ENCODE results near the gene MCEE.
"Not testable (repeated sequence)": the region's sequence is repeated elsewhere in the genome, so short reads cannot be mapped to it uniquely, and the experiment has no call there.

DNA sequence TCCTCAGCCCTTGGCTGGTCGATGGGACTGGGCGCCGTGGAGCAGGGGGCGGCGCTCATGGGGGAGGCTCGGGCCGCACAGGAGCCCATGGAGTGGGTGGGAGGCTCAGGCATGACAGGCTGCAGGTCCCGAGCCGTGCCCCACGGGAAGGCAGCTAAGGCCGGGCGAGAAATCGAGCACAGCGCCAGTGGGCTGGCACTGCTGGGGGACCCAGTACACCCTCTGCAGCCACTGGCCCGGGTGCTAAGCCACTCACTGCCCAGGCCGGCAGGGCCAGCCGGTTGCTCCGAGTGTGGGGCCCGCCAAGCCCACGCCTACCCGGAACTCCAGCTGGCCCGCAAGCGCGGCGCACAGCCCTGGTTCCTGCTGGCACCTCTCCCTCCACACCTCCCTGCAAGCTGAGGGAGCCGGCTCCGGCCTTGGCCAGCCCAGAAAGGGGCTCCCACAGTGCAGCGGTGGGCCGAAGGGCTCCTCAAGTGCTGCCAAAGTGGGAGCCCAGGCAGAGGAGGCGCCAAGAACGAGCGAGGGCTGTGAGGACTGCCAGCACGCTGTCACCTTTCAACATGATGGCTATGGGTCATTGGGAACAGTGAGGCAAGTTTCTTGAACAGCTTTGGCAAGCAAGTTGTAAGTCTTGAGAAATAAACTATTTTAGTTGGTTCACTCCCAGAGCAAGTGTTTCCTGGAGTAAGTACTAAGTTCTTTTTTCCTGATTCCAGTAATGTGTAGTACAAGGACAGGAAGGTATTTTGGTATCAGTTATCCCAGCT is 37.4 kb downstream of the MCEE start:
- TF ChIP-seq, protein P1, sequence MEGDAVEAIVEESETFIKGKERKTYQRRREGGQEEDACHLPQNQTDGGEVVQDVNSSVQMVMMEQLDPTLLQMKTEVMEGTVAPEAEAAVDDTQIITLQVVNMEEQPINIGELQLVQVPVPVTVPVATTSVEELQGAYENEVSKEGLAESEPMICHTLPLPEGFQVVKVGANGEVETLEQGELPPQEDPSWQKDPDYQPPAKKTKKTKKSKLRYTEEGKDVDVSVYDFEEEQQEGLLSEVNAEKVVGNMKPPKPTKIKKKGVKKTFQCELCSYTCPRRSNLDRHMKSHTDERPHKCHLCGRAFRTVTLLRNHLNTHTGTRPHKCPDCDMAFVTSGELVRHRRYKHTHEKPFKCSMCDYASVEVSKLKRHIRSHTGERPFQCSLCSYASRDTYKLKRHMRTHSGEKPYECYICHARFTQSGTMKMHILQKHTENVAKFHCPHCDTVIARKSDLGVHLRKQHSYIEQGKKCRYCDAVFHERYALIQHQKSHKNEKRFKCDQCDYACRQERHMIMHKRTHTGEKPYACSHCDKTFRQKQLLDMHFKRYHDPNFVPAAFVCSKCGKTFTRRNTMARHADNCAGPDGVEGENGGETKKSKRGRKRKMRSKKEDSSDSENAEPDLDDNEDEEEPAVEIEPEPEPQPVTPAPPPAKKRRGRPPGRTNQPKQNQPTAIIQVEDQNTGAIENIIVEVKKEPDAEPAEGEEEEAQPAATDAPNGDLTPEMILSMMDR (conservative IDR thresholded peaks at IDR 0.05) = not testable (repeated sequence)
- not testable (repeated sequence) for TF ChIP-seq EZH2 (IDR thresholded peaks at IDR 0.05; ENCODE audit: low read depth)
